HG03095 (cell line): ENCODE data around the gene SRRT.
"Not testable (repeated sequence)": the region's sequence is repeated elsewhere in the genome, so short reads cannot be mapped to it uniquely, and the experiment has no call there.

ENCODE experiments used
- ATAC-seq: cut with Tn5 transposase; IDR thresholded peaks from one replicate; pipeline ENCODE4 v1.9.1; 2021; ENCODE audit warnings: moderate library complexity; ENCODE audit not compliant: unreplicated experiment

The SRRT gene

GRCh38 chr7:100893910-100894721, 19.2 kb downstream of the SRRT start:
- no peak for ATAC-seq

GRCh38 chr7:100894860-100895700, 20.2 kb downstream of the SRRT start:
- no peak for ATAC-seq

GRCh38 chr7:100895701-100895955, 20.7 kb downstream of the SRRT start, which contains the start of gene ACHE:
ACHE (minus strand) TSS chr7:100895888; CDS start chr7:100894232, 1,656 bp downstream.
- ATAC-seq: no peak

GRCh38 chr7:100895956-100896731, 21.2 kb downstream of the SRRT start:
- no peak for ATAC-seq

GRCh38 chr7:100896732-100897608, 22.1 kb downstream of the SRRT start:
- ATAC-seq: no peak

GRCh38 chr7:100897772-100898454, 23.0 kb downstream of the SRRT start:
- ATAC-seq: no peak

- no peak for ATAC-seq
These were observed 24.5 kb downstream of the SRRT start for GRCh38 chr7:100899432-100899831.

GRCh38 chr7:100900978-100901377, 26.1 kb downstream of the SRRT start:
- no peak for ATAC-seq

- no peak for ATAC-seq
These were observed 27.0 kb downstream of the SRRT start for GRCh38 chr7:100901921-100902332.

- ATAC-seq: no peak
These were observed 27.7 kb downstream of the SRRT start for GRCh38 chr7:100902638-100903037.

- ATAC-seq: no peak
These were observed 33.6 kb downstream of the SRRT start for GRCh38 chr7:100908512-100908911.

GRCh38 chr7:100910443-100910842, 35.5 kb downstream of the SRRT start:
- not testable (repeated sequence) for ATAC-seq

- ATAC-seq: no peak
These were observed 36.6 kb downstream of the SRRT start for GRCh38 chr7:100911484-100911883.

- no peak for ATAC-seq
These were observed 39.4 kb downstream of the SRRT start for GRCh38 chr7:100914208-100914878.

GRCh38 chr7:100914879-100915447, 40.1 kb downstream of the SRRT start:
- no peak for ATAC-seq

- not testable (repeated sequence) for ATAC-seq
These were observed 44.4 kb downstream of the SRRT start for GRCh38 chr7:100919335-100919734.

- ATAC-seq: not testable (repeated sequence)
These were observed 45.0 kb downstream of the SRRT start for GRCh38 chr7:100919779-100920437.

- ATAC-seq: no peak
These were observed 46.1 kb downstream of the SRRT start for GRCh38 chr7:100921039-100921438.
